GM12873 (cell line): ENCODE data around the gene PTPRN2.

Experiments
- CTCF ChIP-seq: IDR thresholded peaks from 2 replicates; pipeline ENCODE4 v1.5.1; 2012; ENCODE audit warnings: low read depth, mild to moderate bottlenecking, moderate library complexity, low read length, control low read depth; ENCODE audit not compliant: insufficient read depth; ENCODE audit errors: missing control alignments

Gene PTPRN2

GRCh38 chr7:158150234-158150633 lies 437.4 kb downstream of the PTPRN2 start:
- no peak for TF ChIP-seq CTCF

- TF ChIP-seq CTCF = no peak
These were observed 442.3 kb downstream of the PTPRN2 start for GRCh38 chr7:158145370-158145769.

GRCh38 chr7:158143196-158144120 lies 444.2 kb downstream of the PTPRN2 start:
- no peak for TF ChIP-seq CTCF

- TF ChIP-seq CTCF = no peak
These were observed 445.0 kb downstream of the PTPRN2 start for GRCh38 chr7:158142657-158143056.

GRCh38 chr7:158141806-158142518 lies 445.7 kb downstream of the PTPRN2 start:
- TF ChIP-seq CTCF = no peak

- TF ChIP-seq CTCF = no peak
These were observed 446.4 kb downstream of the PTPRN2 start for GRCh38 chr7:158141221-158141582.

GRCh38 chr7:158140538-158141220 lies 446.9 kb downstream of the PTPRN2 start:
- no peak for TF ChIP-seq CTCF
